Panc1 (cell line): ENCODE results near the gene PER3.

Experiments
- POLR2AphosphoS5 ChIP-seq: IDR thresholded peaks from 2 replicates; pipeline ENCODE4 v1.6.1; 2012; ENCODE audit warnings: mild to moderate bottlenecking, low read depth, low read length, moderate library complexity
- SIN3A ChIP-seq: IDR thresholded peaks from 2 replicates; pipeline ENCODE4 v1.6.1; 2012; ENCODE audit warnings: low read depth, mild to moderate bottlenecking, low read length, moderate library complexity, borderline replicate concordance; ENCODE audit not compliant: insufficient read depth
- TCF7L2 ChIP-seq: IDR thresholded peaks from 2 replicates; pipeline ENCODE4 v1.6.1; 2011; ENCODE audit warnings: mild to moderate bottlenecking, low read depth, low read length, inconsistent platforms
- TF ChIP-seq, protein P1 (sequence below): fragments of 450-650 bp; IDR thresholded peaks from 2 replicates; pipeline ENCODE4 v1.5.1; 2017; ENCODE audit warnings: mild to moderate bottlenecking
- TF ChIP-seq, protein P2 (sequence below), 2 experiments: IDR thresholded peaks; 2 replicates each; pipeline ENCODE4 v1.6.1; 2011 to 2012; ENCODE audit warnings: low read depth in 2 of 2, control low read depth in 1 of 2, low read length in 1 of 2, mild to moderate bottlenecking in 1 of 2, moderate library complexity in 1 of 2; ENCODE audit not compliant: insufficient read depth in 1 of 2

DNA sequence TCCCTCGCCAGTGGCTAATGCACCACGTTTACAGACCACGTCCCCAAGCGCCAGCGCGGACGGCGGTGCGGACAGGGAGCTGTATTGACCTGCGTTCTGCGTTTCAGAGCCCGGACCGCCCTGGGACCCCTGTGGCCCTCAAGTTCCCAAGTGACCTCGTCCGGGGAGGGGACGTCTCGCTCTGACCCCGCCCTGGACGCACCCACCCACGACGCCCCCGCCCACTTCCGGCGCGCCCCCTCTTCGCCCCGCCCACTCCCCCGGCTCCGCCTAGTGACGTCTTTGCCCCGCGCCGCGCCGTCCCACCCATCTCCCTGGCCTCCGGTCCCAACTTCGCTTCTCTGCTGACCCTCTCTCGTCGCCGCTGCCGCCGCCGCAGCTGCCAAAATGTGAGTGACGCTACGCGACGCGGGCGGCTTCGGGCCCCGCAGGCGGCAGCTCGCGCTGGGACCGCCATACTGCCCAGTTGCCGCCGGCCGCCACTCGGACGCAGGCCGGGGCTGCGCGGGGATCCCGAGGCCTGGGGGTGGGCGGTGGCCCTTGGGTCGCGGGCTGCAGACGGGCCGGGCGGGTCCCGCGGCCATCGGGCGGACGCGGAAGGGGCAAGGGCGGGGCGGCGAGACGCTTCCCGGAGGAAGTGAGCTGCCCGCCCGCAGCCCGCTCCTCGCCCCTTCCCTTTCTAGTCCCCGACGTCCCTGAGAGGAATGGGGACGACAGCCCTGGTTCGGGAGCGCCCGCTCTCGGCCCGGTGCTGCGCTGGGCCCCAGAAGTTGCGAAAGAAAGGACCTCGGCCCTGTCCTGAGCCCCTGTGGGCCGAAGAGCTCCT lies 12.9 kb upstream of the PER3 start, which contains the start of gene VAMP3:
- TF ChIP-seq, protein P1, sequence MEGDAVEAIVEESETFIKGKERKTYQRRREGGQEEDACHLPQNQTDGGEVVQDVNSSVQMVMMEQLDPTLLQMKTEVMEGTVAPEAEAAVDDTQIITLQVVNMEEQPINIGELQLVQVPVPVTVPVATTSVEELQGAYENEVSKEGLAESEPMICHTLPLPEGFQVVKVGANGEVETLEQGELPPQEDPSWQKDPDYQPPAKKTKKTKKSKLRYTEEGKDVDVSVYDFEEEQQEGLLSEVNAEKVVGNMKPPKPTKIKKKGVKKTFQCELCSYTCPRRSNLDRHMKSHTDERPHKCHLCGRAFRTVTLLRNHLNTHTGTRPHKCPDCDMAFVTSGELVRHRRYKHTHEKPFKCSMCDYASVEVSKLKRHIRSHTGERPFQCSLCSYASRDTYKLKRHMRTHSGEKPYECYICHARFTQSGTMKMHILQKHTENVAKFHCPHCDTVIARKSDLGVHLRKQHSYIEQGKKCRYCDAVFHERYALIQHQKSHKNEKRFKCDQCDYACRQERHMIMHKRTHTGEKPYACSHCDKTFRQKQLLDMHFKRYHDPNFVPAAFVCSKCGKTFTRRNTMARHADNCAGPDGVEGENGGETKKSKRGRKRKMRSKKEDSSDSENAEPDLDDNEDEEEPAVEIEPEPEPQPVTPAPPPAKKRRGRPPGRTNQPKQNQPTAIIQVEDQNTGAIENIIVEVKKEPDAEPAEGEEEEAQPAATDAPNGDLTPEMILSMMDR: no peak
- no peak for TF ChIP-seq TCF7L2
- peak; percentile 37; the same call in 1 of the 2 replicates for TF ChIP-seq POLR2AphosphoS5
- TF ChIP-seq SIN3A: peak; percentile 63; the same call in 1 of the 2 replicates
- TF ChIP-seq, protein P2, sequence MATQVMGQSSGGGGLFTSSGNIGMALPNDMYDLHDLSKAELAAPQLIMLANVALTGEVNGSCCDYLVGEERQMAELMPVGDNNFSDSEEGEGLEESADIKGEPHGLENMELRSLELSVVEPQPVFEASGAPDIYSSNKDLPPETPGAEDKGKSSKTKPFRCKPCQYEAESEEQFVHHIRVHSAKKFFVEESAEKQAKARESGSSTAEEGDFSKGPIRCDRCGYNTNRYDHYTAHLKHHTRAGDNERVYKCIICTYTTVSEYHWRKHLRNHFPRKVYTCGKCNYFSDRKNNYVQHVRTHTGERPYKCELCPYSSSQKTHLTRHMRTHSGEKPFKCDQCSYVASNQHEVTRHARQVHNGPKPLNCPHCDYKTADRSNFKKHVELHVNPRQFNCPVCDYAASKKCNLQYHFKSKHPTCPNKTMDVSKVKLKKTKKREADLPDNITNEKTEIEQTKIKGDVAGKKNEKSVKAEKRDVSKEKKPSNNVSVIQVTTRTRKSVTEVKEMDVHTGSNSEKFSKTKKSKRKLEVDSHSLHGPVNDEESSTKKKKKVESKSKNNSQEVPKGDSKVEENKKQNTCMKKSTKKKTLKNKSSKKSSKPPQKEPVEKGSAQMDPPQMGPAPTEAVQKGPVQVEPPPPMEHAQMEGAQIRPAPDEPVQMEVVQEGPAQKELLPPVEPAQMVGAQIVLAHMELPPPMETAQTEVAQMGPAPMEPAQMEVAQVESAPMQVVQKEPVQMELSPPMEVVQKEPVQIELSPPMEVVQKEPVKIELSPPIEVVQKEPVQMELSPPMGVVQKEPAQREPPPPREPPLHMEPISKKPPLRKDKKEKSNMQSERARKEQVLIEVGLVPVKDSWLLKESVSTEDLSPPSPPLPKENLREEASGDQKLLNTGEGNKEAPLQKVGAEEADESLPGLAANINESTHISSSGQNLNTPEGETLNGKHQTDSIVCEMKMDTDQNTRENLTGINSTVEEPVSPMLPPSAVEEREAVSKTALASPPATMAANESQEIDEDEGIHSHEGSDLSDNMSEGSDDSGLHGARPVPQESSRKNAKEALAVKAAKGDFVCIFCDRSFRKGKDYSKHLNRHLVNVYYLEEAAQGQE (IDR thresholded peaks at IDR 0.05; ENCODE audit: insufficient read depth in 1 of 2, low read depth in 2 of 2, low read length in 1 of 2): no peak
